ENCODE measurements around the gene CDH13. TPM values are rescaled to one million over a fixed set of nuclear protein-coding genes. Genes with fewer than 3 reads are reported as not detected.

CDH13 gene
- total RNA-seq, 3 donors from 2014 or later, result 4.9 to 11.2 (median 9.8) TPM

DNA sequence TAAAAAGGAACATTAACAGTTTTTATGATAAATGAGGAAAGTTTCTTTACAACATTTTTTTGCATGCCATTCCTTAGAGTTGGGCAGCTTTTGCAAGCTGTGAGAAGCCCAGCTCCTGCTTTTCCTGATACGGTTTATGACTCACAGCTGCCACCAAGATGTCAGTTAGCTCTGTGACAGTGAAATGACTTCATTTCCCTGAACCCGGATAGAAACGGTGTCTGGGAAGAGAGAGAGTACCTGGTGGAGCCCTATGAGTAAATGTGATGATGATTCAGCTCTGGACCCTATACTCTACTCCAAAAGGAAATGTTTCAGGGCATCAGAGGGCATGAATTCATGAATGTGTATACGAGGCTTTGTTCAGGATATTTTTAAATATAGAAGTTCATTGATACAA is 814.7 kb downstream of the CDH13 start:
- Histone ChIP-seq H3K36me3 (ENCODE audit: low read depth) (no peaks in the 10 kb centered on the region), H3K4me1 (ENCODE audit: low read depth) (no peaks in the 10 kb centered on the region), H3K9me3 (no peaks in the 10 kb centered on the region), H3K4me3 (no peak overlapping the region)
- ATAC-seq, result no peak
- no peak for DNase-seq
- TF ChIP-seq, protein P1, sequence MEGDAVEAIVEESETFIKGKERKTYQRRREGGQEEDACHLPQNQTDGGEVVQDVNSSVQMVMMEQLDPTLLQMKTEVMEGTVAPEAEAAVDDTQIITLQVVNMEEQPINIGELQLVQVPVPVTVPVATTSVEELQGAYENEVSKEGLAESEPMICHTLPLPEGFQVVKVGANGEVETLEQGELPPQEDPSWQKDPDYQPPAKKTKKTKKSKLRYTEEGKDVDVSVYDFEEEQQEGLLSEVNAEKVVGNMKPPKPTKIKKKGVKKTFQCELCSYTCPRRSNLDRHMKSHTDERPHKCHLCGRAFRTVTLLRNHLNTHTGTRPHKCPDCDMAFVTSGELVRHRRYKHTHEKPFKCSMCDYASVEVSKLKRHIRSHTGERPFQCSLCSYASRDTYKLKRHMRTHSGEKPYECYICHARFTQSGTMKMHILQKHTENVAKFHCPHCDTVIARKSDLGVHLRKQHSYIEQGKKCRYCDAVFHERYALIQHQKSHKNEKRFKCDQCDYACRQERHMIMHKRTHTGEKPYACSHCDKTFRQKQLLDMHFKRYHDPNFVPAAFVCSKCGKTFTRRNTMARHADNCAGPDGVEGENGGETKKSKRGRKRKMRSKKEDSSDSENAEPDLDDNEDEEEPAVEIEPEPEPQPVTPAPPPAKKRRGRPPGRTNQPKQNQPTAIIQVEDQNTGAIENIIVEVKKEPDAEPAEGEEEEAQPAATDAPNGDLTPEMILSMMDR (IDR thresholded peaks at IDR 0.05), result no peak
- intact Hi-C loops (cut with DNase I, micrococcal nuclease), result no loop called here

DNA sequence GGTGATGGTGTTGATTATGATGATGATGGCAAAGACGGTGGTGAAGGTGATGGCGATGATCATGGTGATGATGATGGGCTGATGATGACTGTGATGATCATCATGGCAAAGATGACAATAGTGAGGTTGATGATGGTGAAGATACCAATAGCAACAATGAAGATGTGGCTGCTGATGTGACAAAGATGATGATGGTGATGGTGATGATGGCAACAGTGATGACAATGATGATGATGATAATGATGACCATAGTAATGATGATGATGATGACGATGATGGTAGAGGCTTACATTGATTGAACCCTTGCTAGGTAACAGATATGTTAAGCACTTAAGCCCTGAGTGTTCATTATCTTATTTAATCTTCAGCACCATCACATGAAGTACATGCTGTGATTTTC is 817.2 kb downstream of the CDH13 start:
- Histone ChIP-seq H3K4me3 (no peak overlapping the region), H3K9me3 (no peaks in the 10 kb centered on the region), H3K36me3 (ENCODE audit: low read depth) (no peaks in the 10 kb centered on the region), H3K4me1 (ENCODE audit: low read depth) (no peaks in the 10 kb centered on the region)
- TF ChIP-seq, protein P1 (IDR thresholded peaks at IDR 0.05), result no peak
- intact Hi-C loops (cut with DNase I, micrococcal nuclease), result no loop called here
- DNase-seq (no peak), ATAC-seq (no peak)

DNA sequence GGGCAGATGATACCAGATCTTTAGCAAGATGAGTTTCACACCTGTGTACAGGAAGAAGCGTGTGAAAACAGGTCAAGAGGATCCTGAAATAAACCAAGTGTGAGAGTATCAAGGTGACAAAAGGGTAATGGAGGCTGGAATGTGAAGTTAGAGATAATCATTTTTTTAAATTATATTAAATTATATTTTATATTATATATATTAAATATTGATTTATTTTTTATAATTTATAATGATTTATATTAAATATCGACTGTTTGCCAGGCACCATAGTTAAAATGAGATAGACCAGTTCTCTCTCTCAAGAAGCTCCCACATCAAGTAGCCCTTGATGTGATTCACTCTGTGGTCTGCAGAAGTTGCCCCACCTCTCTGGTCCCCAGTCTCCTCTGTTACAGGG is 820.8 kb downstream of the CDH13 start:
- TF ChIP-seq, protein P1 (IDR thresholded peaks at IDR 0.05), result no peak

GRCh38 chr16:83449861-83450260 is 823.1 kb downstream of the CDH13 start:
- no peak for ATAC-seq
- H3K9me3 ChIP-seq, result no peaks in the 10 kb centered on the region
- H3K4me3 ChIP-seq, result no peak overlapping the region
- H3K36me3 ChIP-seq (ENCODE audit: low read depth), result no peaks in the 10 kb centered on the region
- H3K4me1 ChIP-seq (ENCODE audit: low read depth), result no peaks in the 10 kb centered on the region
- intact Hi-C loops (cut with DNase I, micrococcal nuclease), result no loop called here
- DNase-seq, result no peak
- TF ChIP-seq, protein P1 (IDR thresholded peaks at IDR 0.05), result no peak

More for the DNA sequence above, 820.8 kb downstream of the CDH13 start:
- Histone ChIP-seq H3K9me3 (no peaks in the 10 kb centered on the region), H3K4me3 (no peak overlapping the region), H3K4me1 (ENCODE audit: low read depth) (no peaks in the 10 kb centered on the region), H3K36me3 (ENCODE audit: low read depth) (no peaks in the 10 kb centered on the region)
- intact Hi-C loops (cut with DNase I, micrococcal nuclease), result no loop called here
- DNase-seq (no peak), ATAC-seq (no peak)

GRCh38 chr16:83453977-83454376 is 827.2 kb downstream of the CDH13 start:
- DNase-seq (no peak), ATAC-seq (no peak)
- H3K4me1 ChIP-seq (ENCODE audit: low read depth), result no peaks in the 10 kb centered on the region
- no peak overlapping the region for H3K4me3 ChIP-seq
- H3K36me3 ChIP-seq (ENCODE audit: low read depth), result no peaks in the 10 kb centered on the region
- H3K9me3 ChIP-seq, result no peaks in the 10 kb centered on the region
- intact Hi-C loops (cut with DNase I, micrococcal nuclease), result no loop called here
- TF ChIP-seq, protein P1 (IDR thresholded peaks at IDR 0.05), result no peak

- ATAC-seq (no peak), DNase-seq (no peak)
- Histone ChIP-seq H3K4me1 (ENCODE audit: low read depth) (no peaks in the 10 kb centered on the region), H3K36me3 (ENCODE audit: low read depth) (no peaks in the 10 kb centered on the region), H3K9me3 (no peaks in the 10 kb centered on the region), H3K4me3 (no peak overlapping the region)
- TF ChIP-seq, protein P1 (IDR thresholded peaks at IDR 0.05), result no peak
- intact Hi-C loops (cut with DNase I, micrococcal nuclease), result no loop called here
Observed at GRCh38 chr16:83455716-83456115, 828.9 kb downstream of the CDH13 start.

Measured in mucosa of descending colon (tissue), 3 donors.